Retinal pigment epithelial cell (primary cell): ENCODE measurements around the gene LRRC3B.

ENCODE experiments used
- DNase-seq: peaks from one replicate; pipeline ENCODE4 v3.0.0-alpha.2; 2010; ENCODE audit warnings: low read depth
- H3K4me3 ChIP-seq: 2 replicates; pipeline ENCODE4 v1.5.1; 2011; ENCODE audit warnings: mild to moderate bottlenecking, low read length, control low read depth, moderate library complexity
- TF ChIP-seq, protein P1 (sequence below): conservative IDR thresholded peaks from 2 replicates; pipeline ENCODE4 v1.5.1; 2011; ENCODE audit warnings: low read depth, low read length, control low read depth, inconsistent platforms

LRRC3B gene

DNA sequence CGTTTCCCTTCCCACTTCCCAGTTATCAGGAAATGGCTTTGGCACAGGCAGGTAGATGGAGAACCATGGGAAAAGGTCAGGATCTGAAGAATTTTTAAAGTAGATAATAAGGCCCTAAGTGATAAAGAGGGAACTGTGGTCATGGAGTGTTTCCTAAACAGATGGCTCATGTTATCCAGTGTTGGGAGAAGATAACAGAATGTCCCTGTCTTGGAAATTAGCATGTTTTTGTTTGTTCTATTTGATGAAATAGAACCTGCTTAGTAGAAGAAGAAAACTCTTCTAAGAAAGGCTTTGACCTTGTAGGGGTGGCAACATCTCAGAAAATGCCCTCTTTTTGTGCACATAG lies 8.8 kb downstream of the LRRC3B start:
- no peak for DNase-seq
- TF ChIP-seq, protein P1, sequence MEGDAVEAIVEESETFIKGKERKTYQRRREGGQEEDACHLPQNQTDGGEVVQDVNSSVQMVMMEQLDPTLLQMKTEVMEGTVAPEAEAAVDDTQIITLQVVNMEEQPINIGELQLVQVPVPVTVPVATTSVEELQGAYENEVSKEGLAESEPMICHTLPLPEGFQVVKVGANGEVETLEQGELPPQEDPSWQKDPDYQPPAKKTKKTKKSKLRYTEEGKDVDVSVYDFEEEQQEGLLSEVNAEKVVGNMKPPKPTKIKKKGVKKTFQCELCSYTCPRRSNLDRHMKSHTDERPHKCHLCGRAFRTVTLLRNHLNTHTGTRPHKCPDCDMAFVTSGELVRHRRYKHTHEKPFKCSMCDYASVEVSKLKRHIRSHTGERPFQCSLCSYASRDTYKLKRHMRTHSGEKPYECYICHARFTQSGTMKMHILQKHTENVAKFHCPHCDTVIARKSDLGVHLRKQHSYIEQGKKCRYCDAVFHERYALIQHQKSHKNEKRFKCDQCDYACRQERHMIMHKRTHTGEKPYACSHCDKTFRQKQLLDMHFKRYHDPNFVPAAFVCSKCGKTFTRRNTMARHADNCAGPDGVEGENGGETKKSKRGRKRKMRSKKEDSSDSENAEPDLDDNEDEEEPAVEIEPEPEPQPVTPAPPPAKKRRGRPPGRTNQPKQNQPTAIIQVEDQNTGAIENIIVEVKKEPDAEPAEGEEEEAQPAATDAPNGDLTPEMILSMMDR: no peak

DNA sequence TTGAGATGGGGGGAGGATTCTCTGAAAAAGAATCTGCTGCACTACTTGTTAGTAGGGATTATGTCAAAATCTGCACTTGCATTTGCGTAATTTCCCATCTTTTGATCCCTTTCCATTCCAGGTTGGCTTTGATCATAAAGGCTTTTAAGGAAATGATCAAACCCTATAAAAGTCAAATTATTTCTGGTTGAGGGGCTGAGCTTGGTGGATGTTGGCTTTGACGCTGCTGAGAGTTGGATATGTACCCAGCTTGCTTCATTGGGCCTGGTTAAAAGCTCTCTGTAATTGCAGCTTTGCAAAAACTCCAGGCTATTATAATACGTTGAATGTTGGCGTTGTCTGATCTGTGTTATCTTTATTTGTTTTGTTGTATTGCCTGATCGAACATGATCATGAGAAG lies 12.0 kb downstream of the LRRC3B start:
- no peak overlapping the region for H3K4me3 ChIP-seq
- no peak for DNase-seq
- TF ChIP-seq, protein P1: no peak

More for the DNA sequence above, 8.8 kb downstream of the LRRC3B start:
- no peak overlapping the region for H3K4me3 ChIP-seq

DNA sequence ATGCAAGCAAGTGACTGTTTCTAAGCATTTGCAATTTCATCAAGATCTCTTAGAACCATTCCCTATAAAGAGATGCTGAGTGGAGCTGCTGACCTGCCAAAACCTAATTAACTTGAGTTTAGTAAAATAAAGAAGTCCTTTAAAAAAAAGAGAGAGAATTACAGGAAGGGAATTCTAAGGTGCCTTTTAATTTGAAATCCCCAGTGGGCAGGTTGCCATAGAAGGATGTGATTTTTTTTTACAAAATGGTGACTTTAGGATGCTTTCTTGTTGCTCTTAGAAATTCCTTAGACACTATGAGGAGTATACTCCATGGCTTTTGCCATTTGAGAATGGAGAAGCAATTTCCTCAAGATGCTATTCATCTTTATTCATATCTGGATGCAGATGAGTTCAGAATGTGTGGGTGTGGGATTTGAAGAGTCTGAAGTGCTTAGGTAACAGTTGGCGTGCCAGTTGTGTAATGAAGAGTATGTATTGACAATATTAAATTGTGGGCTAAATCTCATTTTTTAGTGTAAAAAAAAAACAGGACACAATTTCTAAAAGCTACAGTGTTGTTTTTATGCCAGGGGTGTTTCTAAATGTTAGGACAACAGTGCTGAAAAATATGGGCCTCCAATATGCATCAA lies 13.6 kb downstream of the LRRC3B start:
- TF ChIP-seq, protein P1: no peak
- H3K4me3 ChIP-seq: no peak overlapping the region
- DNase-seq: no peak

DNA sequence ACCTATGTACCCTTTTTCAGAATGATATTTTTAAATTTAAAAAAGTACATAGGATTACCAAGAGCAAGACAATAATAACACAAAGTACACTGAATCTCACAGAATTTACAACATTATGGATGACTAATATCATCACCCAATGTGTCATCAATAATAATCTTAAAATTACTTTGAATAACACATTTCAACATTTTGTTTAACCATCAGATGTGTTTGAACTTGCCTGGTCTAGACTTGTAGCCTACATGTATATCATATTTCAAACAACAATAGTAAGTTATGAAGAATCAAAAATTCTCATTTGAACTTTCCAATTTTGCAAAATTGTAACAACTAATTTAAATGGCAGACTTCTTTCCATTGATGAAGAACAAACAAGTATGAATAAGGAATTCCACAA lies 15.1 kb downstream of the LRRC3B start:
- TF ChIP-seq, protein P1: no peak
- H3K4me3 ChIP-seq: no peak overlapping the region
- no peak for DNase-seq

DNA sequence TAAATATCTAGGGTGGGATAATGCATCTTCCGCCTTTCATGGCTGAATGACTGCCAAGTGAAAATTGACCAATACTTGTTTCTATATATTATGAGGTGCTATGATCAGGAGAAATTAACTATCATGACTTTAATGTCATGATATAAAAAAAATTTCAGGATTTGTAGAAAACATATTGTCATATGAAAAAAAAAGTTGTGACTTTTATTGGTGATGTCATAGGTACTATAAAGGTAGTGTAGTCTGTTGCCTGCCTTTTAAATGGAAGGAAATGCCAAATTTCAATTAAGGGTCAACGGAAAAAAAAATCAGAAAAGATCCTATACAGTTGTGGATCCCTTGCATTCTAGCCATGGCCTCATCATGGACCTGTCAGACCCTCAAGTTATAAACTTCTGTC lies 15.5 kb downstream of the LRRC3B start:
- TF ChIP-seq, protein P1: no peak

DNA sequence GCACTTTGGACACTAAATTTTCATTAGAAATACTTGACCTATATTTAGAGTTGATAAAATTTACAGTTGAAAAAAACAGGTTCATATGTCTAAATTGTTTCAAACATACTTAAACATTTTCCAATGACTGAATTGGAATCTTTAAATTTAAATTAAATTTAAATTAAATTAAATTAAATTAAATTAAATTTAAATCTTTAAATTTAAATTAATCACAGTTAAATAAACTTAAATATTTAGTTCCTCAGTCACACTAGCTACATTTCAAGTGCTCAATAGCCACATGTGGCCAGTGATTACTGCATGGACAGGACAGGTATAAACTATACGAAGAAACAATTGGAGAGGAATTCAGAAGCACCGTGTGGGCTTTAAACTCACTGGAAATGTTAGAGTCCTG lies 16.8 kb downstream of the LRRC3B start:
- TF ChIP-seq, protein P1: no peak
- DNase-seq: no peak
- no peak overlapping the region for H3K4me3 ChIP-seq

More for the DNA sequence above, 15.5 kb downstream of the LRRC3B start:
- H3K4me3 ChIP-seq: no peak overlapping the region
- no peak for DNase-seq

DNA sequence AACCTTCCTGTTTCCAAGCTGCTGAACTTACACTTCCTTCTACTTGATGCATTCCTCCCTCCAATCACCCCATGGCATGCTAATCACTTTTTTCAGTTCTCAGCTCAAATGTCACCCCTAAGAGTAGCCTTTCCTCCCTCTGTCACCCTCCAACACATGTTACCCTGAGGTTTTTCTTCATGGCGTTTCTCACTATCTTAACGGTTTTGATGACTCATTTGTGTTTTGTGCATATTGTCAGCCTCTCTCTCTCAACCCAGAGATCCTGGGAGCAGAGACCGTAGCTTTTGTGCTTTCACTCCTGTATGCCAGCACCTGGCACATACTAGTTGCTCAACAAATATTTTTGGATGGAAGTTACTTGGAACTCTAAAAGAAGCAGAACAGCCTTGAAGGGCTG lies 24.5 kb downstream of the LRRC3B start:
- H3K4me3 ChIP-seq: no peak overlapping the region
- DNase-seq: no peak
- TF ChIP-seq, protein P1: no peak
